H1 (cell line): Measurements from ENCODE around the gene PSG5. TPM values are rescaled to one million over a fixed set of nuclear protein-coding genes. Genes with fewer than 3 reads are reported as not detected.

Experiments
- CTCF ChIA-PET: fragments of 300-600 bp; sonication (Branson Sonifier 250); formaldehyde crosslinking; loops from one replicate; lab custom pipeline; 2021; ENCODE audit not compliant: partially characterized antibody; lab: Charles Lee
- POLR2A ChIA-PET: fragments of 300-600 bp; sonication (Branson Sonifier 250); formaldehyde crosslinking; loops from one replicate; lab custom pipeline; 2021; ENCODE audit warnings: inconsistent platforms; ENCODE audit not compliant: partially characterized antibody; lab: Charles Lee
- DNase-seq, 2 experiments: peaks; one replicate each; pipeline versions ENCODE4 v3.0.0 to v3.0.0-alpha.2; 2010 to 2022; ENCODE audit warnings: low spot score in 2 of 2, low read depth in 1 of 2, mixed read lengths in 1 of 2
- FAIRE-seq: peaks from 2 replicates; lab custom pipeline; 2011; peaks lifted over from hg19 to GRCh38; lab: Jason Lieb, UNC
- H2AFZ ChIP-seq: 2 replicates; pipeline ENCODE4 v1.8.1; 2012; ENCODE audit warnings: low read length, inconsistent platforms
- H2AK5ac ChIP-seq: 2 replicates; pipeline ENCODE4 v1.6.1; 2013; ENCODE audit warnings: low read depth, low read length
- H2BK120ac ChIP-seq: replicated peaks from 2 replicates; pipeline ENCODE3; 2013; ENCODE audit warnings: low read depth, low read length, inconsistent platforms
- H2BK12ac ChIP-seq: 2 replicates; pipeline ENCODE4 v1.6.1; 2013; ENCODE audit warnings: low read depth, low read length
- H2BK15ac ChIP-seq: 2 replicates; pipeline ENCODE4 v1.6.1; 2013; ENCODE audit warnings: low read length
- H2BK20ac ChIP-seq: 2 replicates; pipeline ENCODE4 v1.6.1; 2013; ENCODE audit warnings: low read length
- H2BK5ac ChIP-seq: 2 replicates; pipeline ENCODE4 v1.6.1; 2013; ENCODE audit warnings: low read depth, low read length
- H3K14ac ChIP-seq: 2 replicates; pipeline ENCODE4 v1.6.1; 2013; ENCODE audit warnings: inconsistent platforms; ENCODE audit not compliant: insufficient read length
- H3K18ac ChIP-seq: 2 replicates; pipeline ENCODE4 v1.6.1; 2013; ENCODE audit warnings: low read length; ENCODE audit errors: extremely low read depth
- H3K23ac ChIP-seq: 2 replicates; pipeline ENCODE4 v1.6.1; 2013; ENCODE audit warnings: inconsistent platforms; ENCODE audit not compliant: insufficient read length
- H3K23me2 ChIP-seq: 2 replicates; pipeline ENCODE4 v1.6.1; 2013; ENCODE audit warnings: low read depth, low read length
- H3K27ac ChIP-seq: 2 replicates; pipeline ENCODE4 v1.6.1; 2011; ENCODE audit warnings: low read depth, low read length, inconsistent platforms
- H3K27me3 ChIP-seq, 4 experiments: replicated peaks in 1 of 4; 1 replicate in 1 of 4; 2 replicates in 3 of 4; pipeline versions ENCODE4 v1.6.1 to v1.8.1; 2011 to 2013; ENCODE audit warnings: low read length in 3 of 4, mild to moderate bottlenecking in 3 of 4, inconsistent platforms in 2 of 4, mixed read lengths in 2 of 4, moderate library complexity in 1 of 4; ENCODE audit not compliant: control insufficient read depth in 3 of 4, insufficient read depth in 3 of 4; ENCODE audit errors: extremely low read depth in 1 of 4
- H3K36me3 ChIP-seq, 4 experiments: 2 replicates each; pipeline versions ENCODE4 v1.6.1 to v1.8.1; 2011 to 2013; ENCODE audit warnings: mild to moderate bottlenecking in 4 of 4, low read length in 3 of 4, moderate library complexity in 2 of 4, control low read depth in 1 of 4, inconsistent platforms in 1 of 4; ENCODE audit not compliant: insufficient read depth in 4 of 4, control insufficient read depth in 2 of 4
- H3K4ac ChIP-seq: replicated peaks from 2 replicates; pipeline ENCODE3; 2013; ENCODE audit warnings: low read length, low read depth, mixed read lengths, inconsistent platforms; ENCODE audit not compliant: insufficient read length
- H3K4me1 ChIP-seq, 4 experiments: replicated peaks in 1 of 4; 1 replicate in 1 of 4; 2 replicates in 3 of 4; pipeline versions ENCODE4 v1.6.1 to v1.8.1; 2011 to 2013; ENCODE audit warnings: low read length in 3 of 4, inconsistent platforms in 2 of 4, mixed read lengths in 1 of 4; ENCODE audit not compliant: insufficient read depth in 4 of 4, control insufficient read depth in 3 of 4
- H3K4me2 ChIP-seq, 2 experiments: 2 replicates each; pipeline versions ENCODE4 v1.6.1 to v1.8.1; 2011 to 2013; ENCODE audit warnings: low read depth in 2 of 2, low read length in 2 of 2, control low read depth in 1 of 2, inconsistent platforms in 1 of 2, mild to moderate bottlenecking in 1 of 2; ENCODE audit not compliant: insufficient read depth in 1 of 2
- H3K4me3 ChIP-seq, 4 experiments: fragments of 200-600, 300-600 bp in 1 of 4; sonication (generic), shearing (Covaris generic), sonication (Bioruptor Twin) in 1 of 4; 2 replicates each; pipeline versions ENCODE4 v1.5.1 to v1.8.1; 2011 to 2016; ENCODE audit warnings: low read length in 4 of 4, low read depth in 3 of 4, control low read depth in 2 of 4, inconsistent platforms in 2 of 4, mild to moderate bottlenecking in 2 of 4, mixed read lengths in 1 of 4, moderate library complexity in 1 of 4; ENCODE audit not compliant: insufficient read depth in 2 of 4; ENCODE audit errors: extremely low read depth in 1 of 4
- H3K56ac ChIP-seq: replicated peaks from 2 replicates; pipeline ENCODE3; 2013; ENCODE audit warnings: low read depth, mild to moderate bottlenecking, mixed read lengths, low read length, inconsistent platforms; ENCODE audit not compliant: insufficient read length
- H3K79me1 ChIP-seq: 2 replicates; pipeline ENCODE4 v1.6.1; 2013; ENCODE audit warnings: low read depth, low read length, control low read depth
- H3K79me2 ChIP-seq, 2 experiments: 2 replicates each; pipeline versions ENCODE4 v1.6.1 to v1.8.1; 2012 to 2013; ENCODE audit warnings: low read length in 2 of 2, mild to moderate bottlenecking in 2 of 2, inconsistent platforms in 1 of 2; ENCODE audit not compliant: insufficient read depth in 2 of 2, control insufficient read depth in 1 of 2
- H3K9ac ChIP-seq, 4 experiments: replicated peaks in 1 of 4; 1 replicate in 1 of 4; 2 replicates in 3 of 4; pipeline versions ENCODE4 v1.6.1 to v1.8.1; 2011 to 2013; ENCODE audit warnings: low read depth in 3 of 4, low read length in 3 of 4, control low read depth in 2 of 4, mild to moderate bottlenecking in 2 of 4, moderate library complexity in 2 of 4, inconsistent platforms in 1 of 4; ENCODE audit errors: extremely low read depth in 1 of 4
- H3K9me3 ChIP-seq, 2 experiments: 2 replicates each; pipeline versions ENCODE4 v1.6.1 to v1.8.1; 2012 to 2013; ENCODE audit warnings: mild to moderate bottlenecking in 2 of 2, moderate library complexity in 2 of 2, control low read depth in 1 of 2, inconsistent platforms in 1 of 2, low read depth in 1 of 2, low read length in 1 of 2, mixed read lengths in 1 of 2; ENCODE audit not compliant: insufficient read depth in 2 of 2
- H4K20me1 ChIP-seq, 2 experiments: replicated peaks in 1 of 2; 2 replicates each; pipeline versions ENCODE3 to v1.8.1; 2011 to 2013; ENCODE audit warnings: inconsistent platforms in 2 of 2, low read length in 2 of 2, mild to moderate bottlenecking in 1 of 2; ENCODE audit not compliant: insufficient read depth in 2 of 2, control insufficient read depth in 1 of 2
- H4K5ac ChIP-seq: 2 replicates; pipeline ENCODE4 v1.6.1; 2013; ENCODE audit warnings: low read length, low read depth, mixed read lengths, inconsistent platforms; ENCODE audit not compliant: insufficient read length
- H4K8ac ChIP-seq: 2 replicates; pipeline ENCODE4 v1.8.0; 2013; ENCODE audit warnings: mild to moderate bottlenecking, moderate library complexity, low read length, inconsistent platforms; ENCODE audit not compliant: insufficient read depth; ENCODE audit errors: extremely low read depth
- H4K91ac ChIP-seq: replicated peaks from 2 replicates; pipeline ENCODE3; 2013; ENCODE audit warnings: low read length, mixed read lengths, inconsistent platforms; ENCODE audit not compliant: insufficient read length
- CREB1 ChIP-seq: IDR thresholded peaks from 2 replicates; pipeline ENCODE4 v1.6.1; 2012; ENCODE audit warnings: inconsistent platforms
- GABPA ChIP-seq: IDR thresholded peaks from 2 replicates; pipeline ENCODE4 v1.6.1; 2011; ENCODE audit warnings: mild to moderate bottlenecking, low read length, moderate library complexity, borderline replicate concordance; ENCODE audit not compliant: insufficient read depth
- POU5F1 ChIP-seq: IDR thresholded peaks from 2 replicates; pipeline ENCODE4 v1.6.1; 2011; ENCODE audit warnings: low read depth, mild to moderate bottlenecking, low read length, moderate library complexity
- RXRA ChIP-seq: IDR thresholded peaks from 2 replicates; pipeline ENCODE4 v1.6.1; 2011; ENCODE audit warnings: low read depth, mild to moderate bottlenecking, low read length, moderate library complexity; ENCODE audit not compliant: insufficient read depth
- SIRT6 ChIP-seq: IDR thresholded peaks from one replicate; pipeline ENCODE4 v1.7.1; 2012; ENCODE audit warnings: low read length, inconsistent platforms
- SP4 ChIP-seq: IDR thresholded peaks from 2 replicates; pipeline ENCODE4 v1.6.1; 2012; ENCODE audit warnings: low read length, inconsistent platforms
- TBP ChIP-seq: IDR thresholded peaks from 2 replicates; pipeline ENCODE4 v1.6.1; 2011; ENCODE audit warnings: low read depth, low read length, improper control_type of control experiment
- WGBS, 2 experiments: shearing (Covaris generic) in 1 of 2; methylation state at CpG; one replicate each; pipeline versions ENCODE4 v1.1.6 to v1.1.7; 2013 to 2015; ENCODE audit warnings: low lambda C conversion rate in 2 of 2, mixed read lengths in 2 of 2, inconsistent platforms in 1 of 2, low coverage in 1 of 2, missing lambda C conversion rate in 1 of 2; ENCODE audit not compliant: insufficient replicate concordance in 2 of 2, insufficient coverage in 1 of 2, insufficient read length in 1 of 2; ENCODE audit errors: extremely low coverage in 1 of 2, missing lambda C conversion rate in 1 of 2; 5-methylcytosine and 5-hydroxymethylcytosine counted together
- polyA plus RNA-seq, 7 experiments: library from polyadenylated mRNA; depleted of rRNA in 3 of 7; stranded (reverse) in 5 of 7; unstranded in 2 of 7; fragments of >200 nt in 5 of 7; fragments of 200-250 nt in 2 of 7; gene quantifications; 1 replicate in 5 of 7; 2 replicates in 1 of 7; 4 replicates in 1 of 7; pipeline versions ENCODE4 v1.2.1 to v1.2.3, GENCODE V29; 2011 to 2013; ENCODE audit warnings: missing spikeins in 2 of 7, mixed read lengths in 2 of 7
- total RNA-seq: library from RNA; stranded (reverse); fragmentation: NEBNext Ultra II Directional; extraction: Animal tissue kit (Norgen Biotek cat#: 25700); gene quantifications from 2 replicates; pipeline ENCODE4 v1.2.1, GENCODE V29; 2021

The PSG5 gene
- total and polyA plus RNA-seq, 2 of the 8 experiments (the other 6 are each of a cell fraction or from before 2014, with no cell fraction given) = not detected

DNA sequence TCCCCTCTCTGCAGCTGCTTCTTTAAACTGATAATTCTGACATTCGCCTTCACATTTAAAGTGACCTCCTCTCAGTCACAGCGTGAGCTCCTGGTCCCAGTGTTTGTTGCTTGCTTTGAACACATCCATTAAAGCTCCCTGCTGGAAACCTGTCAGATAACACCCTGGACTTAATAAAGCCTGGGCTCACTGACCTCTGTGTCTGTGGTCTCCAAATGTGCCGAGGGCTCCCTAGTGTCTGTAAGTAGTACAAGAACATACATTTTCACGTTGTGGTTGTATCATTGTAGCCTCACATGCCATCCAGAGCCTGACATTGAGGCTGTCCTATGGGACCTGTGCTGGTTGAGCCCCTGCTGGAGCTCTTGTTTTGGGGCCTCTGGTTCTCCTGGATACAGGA lies 21.7 kb upstream of the PSG5 start:
- FAIRE-seq = no peak
- TF ChIP-seq SIRT6 = no peak
- TF ChIP-seq TBP = no peak
- TF ChIP-seq RXRA = no peak
- TF ChIP-seq CREB1 = no peak
- no peak for TF ChIP-seq SP4
- no peak for TF ChIP-seq POU5F1
- TF ChIP-seq GABPA = no peak
- Histone ChIP-seq H3K36me3 (no peaks in the 10 kb centered on the region), H3K9ac (no peak overlapping the region), H3K27ac (no peak overlapping the region), H3K4me3 (no peak overlapping the region), H3K4me2 (no peak overlapping the region), H2AFZ (no peak overlapping the region), H2BK5ac (no peak overlapping the region), H4K5ac (no peak overlapping the region), H2BK15ac (no peak overlapping the region), H3K4me1 (no peaks in the 10 kb centered on the region), H4K8ac (no peak overlapping the region), H4K20me1 (no peaks in the 10 kb centered on the region), H4K91ac (no peak overlapping the region), H3K79me1 (no peaks in the 10 kb centered on the region), H3K79me2 (no peaks in the 10 kb centered on the region), H2AK5ac (no peak overlapping the region), H2BK120ac (no peak overlapping the region), H3K14ac (no peak overlapping the region), H3K27me3 (no peaks in the 10 kb centered on the region), H2BK20ac (no peak overlapping the region), H3K18ac (no peak overlapping the region), H2BK12ac (no peak overlapping the region), H3K56ac (no peak overlapping the region), H3K4ac (no peak overlapping the region), H3K23me2 (no peaks in the 10 kb centered on the region), H3K23ac (no peak overlapping the region), H3K9me3 (peaks cover 20 to 48% of the 10 kb centered on the region in 2 experiments; a peak in 3 of 4 replicates)
- whole genome bisulfite sequencing, 2 experiments = 79% methylated on average over 4 of the region's 4 CpGs; no CpG with 5 or more reads in 1 of the 2 experiments
- CTCF ChIA-PET = interaction anchor here (0.6 kb wide), 1 partner anchor 381 kb away, joined by 3 read pairs; no protein-coding TSS in a partner anchor
- DNase-seq = no peak
- POLR2A ChIA-PET = no interaction called here
